GM12874 (cell line): ENCODE measurements around the gene RNF227.

ENCODE experiments used
- TF ChIP-seq, protein P1 (sequence below): IDR thresholded peaks from 2 replicates; pipeline ENCODE4 v1.5.1; 2011; ENCODE audit warnings: low read depth, mild to moderate bottlenecking, control low read depth, low read length, moderate library complexity; ENCODE audit not compliant: insufficient read depth

Gene RNF227

GRCh38 chr17:7911116-7911515, 5.0 kb downstream of the RNF227 start:
- TF ChIP-seq, protein P1, sequence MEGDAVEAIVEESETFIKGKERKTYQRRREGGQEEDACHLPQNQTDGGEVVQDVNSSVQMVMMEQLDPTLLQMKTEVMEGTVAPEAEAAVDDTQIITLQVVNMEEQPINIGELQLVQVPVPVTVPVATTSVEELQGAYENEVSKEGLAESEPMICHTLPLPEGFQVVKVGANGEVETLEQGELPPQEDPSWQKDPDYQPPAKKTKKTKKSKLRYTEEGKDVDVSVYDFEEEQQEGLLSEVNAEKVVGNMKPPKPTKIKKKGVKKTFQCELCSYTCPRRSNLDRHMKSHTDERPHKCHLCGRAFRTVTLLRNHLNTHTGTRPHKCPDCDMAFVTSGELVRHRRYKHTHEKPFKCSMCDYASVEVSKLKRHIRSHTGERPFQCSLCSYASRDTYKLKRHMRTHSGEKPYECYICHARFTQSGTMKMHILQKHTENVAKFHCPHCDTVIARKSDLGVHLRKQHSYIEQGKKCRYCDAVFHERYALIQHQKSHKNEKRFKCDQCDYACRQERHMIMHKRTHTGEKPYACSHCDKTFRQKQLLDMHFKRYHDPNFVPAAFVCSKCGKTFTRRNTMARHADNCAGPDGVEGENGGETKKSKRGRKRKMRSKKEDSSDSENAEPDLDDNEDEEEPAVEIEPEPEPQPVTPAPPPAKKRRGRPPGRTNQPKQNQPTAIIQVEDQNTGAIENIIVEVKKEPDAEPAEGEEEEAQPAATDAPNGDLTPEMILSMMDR: no peak

GRCh38 chr17:7910711-7911110, 5.4 kb downstream of the RNF227 start:
- TF ChIP-seq, protein P1: no peak

DNA sequence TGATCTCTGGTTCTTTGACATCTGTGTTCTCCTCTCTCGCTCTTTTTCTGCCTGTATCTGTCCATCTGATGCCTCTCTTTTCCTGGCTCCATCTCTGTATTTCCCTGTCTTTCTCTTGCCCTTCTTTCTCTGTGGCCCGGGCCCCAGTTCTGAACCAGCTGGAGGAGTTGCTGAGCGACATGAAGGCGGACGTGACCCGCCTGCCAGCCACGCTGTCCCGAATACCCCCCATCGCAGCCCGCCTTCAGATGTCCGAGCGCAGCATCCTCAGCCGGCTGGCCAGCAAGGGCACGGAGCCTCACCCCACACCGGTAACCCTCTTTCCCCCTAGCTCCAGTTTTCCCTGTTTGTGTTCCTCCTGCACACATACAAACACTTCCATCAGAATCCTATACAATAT, 5.8 kb downstream of the RNF227 start:
- TF ChIP-seq, protein P1: no peak

DNA sequence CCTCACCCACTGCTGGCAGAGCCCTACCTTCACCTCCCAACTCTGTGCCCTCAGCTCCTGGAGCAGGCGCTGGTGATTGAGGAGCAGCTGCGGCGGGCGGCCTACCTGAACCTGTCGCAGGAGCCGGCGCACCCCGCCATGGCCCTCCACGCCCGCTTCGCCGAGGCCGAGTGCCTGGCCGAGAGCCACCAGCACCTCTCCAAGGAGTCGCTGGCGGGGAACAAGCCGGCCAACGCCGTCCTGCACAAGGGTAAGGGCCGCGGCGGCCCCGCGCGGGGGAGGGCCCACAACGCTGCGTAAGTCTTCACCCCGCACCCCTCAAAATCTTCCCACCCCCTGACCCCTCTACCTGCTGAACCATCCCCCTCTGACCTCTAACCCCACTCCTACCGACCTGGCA, 7.0 kb downstream of the RNF227 start:
- TF ChIP-seq, protein P1: no peak

DNA sequence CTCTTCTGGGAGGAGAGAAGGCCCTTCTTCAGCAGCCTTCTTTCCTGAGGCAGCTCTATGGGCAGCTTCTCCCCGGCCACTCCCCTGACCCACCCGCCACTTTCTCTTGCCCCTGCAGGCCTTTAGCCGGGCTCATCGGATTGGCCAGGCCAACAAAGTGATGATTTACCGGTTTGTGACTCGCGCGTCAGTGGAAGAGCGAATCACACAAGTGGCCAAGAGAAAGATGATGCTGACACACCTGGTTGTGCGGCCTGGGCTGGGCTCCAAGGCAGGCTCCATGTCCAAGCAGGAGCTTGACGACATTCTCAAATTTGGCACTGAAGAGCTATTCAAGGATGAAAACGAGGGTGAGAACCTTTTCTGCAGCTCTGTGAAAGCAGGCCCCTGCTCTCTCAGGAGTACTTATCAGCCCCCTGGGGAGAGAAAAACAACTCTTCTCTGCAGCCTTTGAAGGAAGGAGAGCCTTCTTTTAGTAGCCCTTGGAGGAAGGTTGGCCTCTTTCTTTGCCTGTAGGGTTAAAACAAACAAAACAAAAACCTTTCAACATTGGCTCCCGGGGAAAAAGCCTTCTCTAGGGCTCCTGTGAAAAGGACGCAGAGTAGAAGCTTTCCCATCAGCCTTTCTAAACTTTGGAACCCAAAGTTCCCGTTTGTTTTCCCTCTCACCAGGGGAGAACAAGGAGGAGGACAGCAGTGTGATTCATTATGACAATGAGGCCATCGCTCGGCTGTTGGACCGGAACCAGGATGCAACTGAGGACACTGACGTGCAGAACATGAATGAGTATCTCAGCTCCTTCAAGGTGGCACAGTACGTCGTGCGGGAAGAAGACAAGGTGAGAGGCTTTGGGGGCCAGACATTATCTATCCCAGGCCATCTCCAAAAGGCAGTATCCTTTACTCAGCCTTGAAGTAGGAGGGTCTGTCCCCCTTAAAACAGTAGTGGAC, 12.7 kb downstream of the RNF227 start:
- TF ChIP-seq, protein P1: no peak

DNA sequence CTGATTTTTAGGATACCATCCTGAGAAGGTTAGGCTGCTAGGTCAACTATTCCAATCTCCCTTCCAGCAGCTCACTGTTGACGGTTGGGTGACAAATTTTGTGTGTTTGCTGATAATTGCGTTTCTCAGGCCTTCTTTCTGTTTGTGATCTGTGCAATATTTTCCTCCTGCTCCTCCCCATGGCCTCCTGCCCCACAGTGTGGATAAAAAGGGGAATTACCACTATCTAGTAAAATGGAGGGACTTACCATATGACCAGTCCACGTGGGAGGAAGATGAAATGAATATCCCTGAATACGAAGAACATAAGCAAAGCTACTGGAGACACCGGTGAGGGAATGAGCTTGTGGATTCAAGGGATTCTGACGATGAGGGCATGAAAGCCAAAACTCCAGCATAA, 18.3 kb downstream of the RNF227 start:
- TF ChIP-seq, protein P1: no peak

DNA sequence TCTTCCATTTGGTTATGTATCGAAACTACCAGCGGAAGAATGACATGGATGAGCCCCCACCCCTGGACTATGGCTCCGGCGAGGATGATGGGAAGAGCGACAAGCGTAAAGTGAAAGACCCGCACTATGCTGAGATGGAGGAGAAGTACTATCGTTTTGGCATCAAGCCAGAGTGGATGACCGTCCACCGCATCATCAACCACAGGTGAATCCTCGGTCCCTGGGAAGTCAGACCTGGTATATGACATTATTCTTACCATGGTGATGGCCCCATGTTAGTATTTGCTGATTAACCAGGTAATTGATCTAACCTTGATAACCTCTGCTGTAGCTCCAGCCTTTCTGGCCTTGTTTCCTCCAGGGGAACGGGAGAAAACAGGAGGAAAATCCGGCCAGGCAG, 19.0 kb downstream of the RNF227 start:
- TF ChIP-seq, protein P1: no peak
